RWPE1 (cell line): ENCODE results near the gene PNMA8C.

ENCODE experiments used
- CTCF ChIA-PET: fragments of 350-600 bp; sonication (Branson Sonifier 250); formaldehyde crosslinking; extraction: SDS; loops from one replicate; lab custom pipeline; 2021; lab: Yijun Ruan, JAX
- POLR2A ChIA-PET: fragments of 400-600 bp; formaldehyde crosslinking; extraction: SDS; loops from one replicate; lab custom pipeline; 2020; ENCODE audit warnings: antibody characterized with exemption; ENCODE audit not compliant: low non-redundant PET; lab: Yijun Ruan, JAX
- DNase-seq: peaks from one replicate; pipeline ENCODE4 v3.0.0; 2012; ENCODE audit warnings: low spot score
- H3K27ac ChIP-seq: fragments of 450-650 bp; 2 replicates; pipeline ENCODE4 v1.5.1; 2017
- TF ChIP-seq, protein P1 (sequence below): fragments of 450-650 bp; conservative IDR thresholded peaks from 2 replicates; pipeline ENCODE4 v1.5.1; 2017; ENCODE audit warnings: low read depth, mild to moderate bottlenecking

The PNMA8C gene

GRCh38 chr19:46460055-46460454 lies 31.3 kb upstream of the PNMA8C start:
- TF ChIP-seq, protein P1, sequence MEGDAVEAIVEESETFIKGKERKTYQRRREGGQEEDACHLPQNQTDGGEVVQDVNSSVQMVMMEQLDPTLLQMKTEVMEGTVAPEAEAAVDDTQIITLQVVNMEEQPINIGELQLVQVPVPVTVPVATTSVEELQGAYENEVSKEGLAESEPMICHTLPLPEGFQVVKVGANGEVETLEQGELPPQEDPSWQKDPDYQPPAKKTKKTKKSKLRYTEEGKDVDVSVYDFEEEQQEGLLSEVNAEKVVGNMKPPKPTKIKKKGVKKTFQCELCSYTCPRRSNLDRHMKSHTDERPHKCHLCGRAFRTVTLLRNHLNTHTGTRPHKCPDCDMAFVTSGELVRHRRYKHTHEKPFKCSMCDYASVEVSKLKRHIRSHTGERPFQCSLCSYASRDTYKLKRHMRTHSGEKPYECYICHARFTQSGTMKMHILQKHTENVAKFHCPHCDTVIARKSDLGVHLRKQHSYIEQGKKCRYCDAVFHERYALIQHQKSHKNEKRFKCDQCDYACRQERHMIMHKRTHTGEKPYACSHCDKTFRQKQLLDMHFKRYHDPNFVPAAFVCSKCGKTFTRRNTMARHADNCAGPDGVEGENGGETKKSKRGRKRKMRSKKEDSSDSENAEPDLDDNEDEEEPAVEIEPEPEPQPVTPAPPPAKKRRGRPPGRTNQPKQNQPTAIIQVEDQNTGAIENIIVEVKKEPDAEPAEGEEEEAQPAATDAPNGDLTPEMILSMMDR = no peak
- DNase-seq = no peak
- ChIA-PET POLR2A (no interaction called here), CTCF (interaction anchor here (0.5 to 0.7 kb wide), 2 partner anchors 28 to 88 kb away, joined by 3 to 4 read pairs; no protein-coding TSS in a partner anchor)
- peak overlapping the region; percentile 93; the same call in 1 of the 2 replicates for H3K27ac ChIP-seq

GRCh38 chr19:46456930-46457329 lies 28.2 kb upstream of the PNMA8C start:
- peak overlapping the region; percentile 62 for H3K27ac ChIP-seq
- TF ChIP-seq, protein P1 = no peak
- ChIA-PET CTCF (no interaction called here), POLR2A (no interaction called here)
- no peak for DNase-seq

DNA sequence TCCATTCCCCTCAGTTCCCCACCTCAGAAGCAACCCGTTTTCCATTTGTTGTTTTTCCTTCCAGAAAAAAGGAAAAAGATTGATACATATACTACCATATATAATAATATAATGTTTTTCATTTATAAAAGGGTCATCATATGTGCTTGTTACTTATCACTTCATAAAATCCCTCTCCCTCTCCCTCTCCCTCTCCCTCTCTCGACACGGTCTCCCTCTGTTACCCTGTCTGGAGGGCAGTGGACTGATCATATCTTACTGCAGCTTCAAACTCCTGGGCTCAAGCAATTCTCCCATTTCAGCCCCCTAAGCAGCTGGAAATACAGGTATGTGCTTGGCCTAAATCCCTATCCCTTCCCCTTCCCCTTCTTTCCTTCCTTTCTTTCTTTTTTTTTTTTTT lies 25.5 kb upstream of the PNMA8C start:
- TF ChIP-seq, protein P1 = no peak
- CTCF ChIA-PET = interaction anchor here (0.6 kb wide), 1 partner anchor 29 kb away, joined by 3 read pairs; no protein-coding TSS in a partner anchor
- H3K27ac ChIP-seq = peak overlapping the region; percentile 65
- POLR2A ChIA-PET = no interaction called here
- no peak for DNase-seq

- ChIA-PET POLR2A (no interaction called here), CTCF (interaction anchor here (0.7 kb wide), 1 partner anchor 76 kb away, joined by 4 read pairs; no protein-coding TSS in a partner anchor)
- H3K27ac ChIP-seq = peak overlapping the region; percentile 81
- DNase-seq = no peak
- TF ChIP-seq, protein P1 = no peak
Observed at GRCh38 chr19:46453661-46454060, 24.9 kb upstream of the PNMA8C start.

DNA sequence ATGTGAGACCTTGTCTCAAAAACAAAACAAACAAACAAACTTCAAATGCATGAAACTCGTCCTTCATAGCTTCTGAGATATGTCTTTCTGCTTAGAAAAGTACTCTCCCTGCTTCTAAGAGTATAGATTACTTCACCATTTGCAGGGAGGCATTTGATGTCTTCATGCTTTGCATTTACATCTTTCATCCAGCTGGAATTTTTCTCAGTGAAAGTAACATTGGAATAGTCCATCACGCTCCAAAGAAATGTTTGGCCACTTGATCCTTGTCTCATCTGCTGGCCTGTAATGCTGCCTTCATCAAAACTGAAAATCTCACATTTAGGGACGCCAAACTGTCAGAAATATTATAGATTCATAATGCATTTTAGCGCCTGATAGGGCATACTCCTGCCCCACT lies 23.4 kb upstream of the PNMA8C start:
- DNase-seq = no peak
- TF ChIP-seq, protein P1 = no peak
- CTCF ChIA-PET = no interaction called here
- POLR2A ChIA-PET = no interaction called here
- peak overlapping the region; percentile 81 for H3K27ac ChIP-seq

- TF ChIP-seq, protein P1 = no peak
- CTCF ChIA-PET = interaction anchor here (0.7 kb wide), 1 partner anchor 120 kb away, joined by 3 read pairs; no protein-coding TSS in a partner anchor
- POLR2A ChIA-PET = no interaction called here
- peak; percentile 78 for DNase-seq
- H3K27ac ChIP-seq = peak overlapping the region; percentile 81
Observed at GRCh38 chr19:46451352-46451751, 22.6 kb upstream of the PNMA8C start.
